Measurements from ENCODE around the gene C2orf76.

Gene C2orf76

GRCh38 chr2:119295688-119296375 is 70.8 kb downstream of the C2orf76 start:
- H3K4me3 ChIP-seq (ENCODE audit: low read length), result no peak overlapping the region
- no peak for TF ChIP-seq CTCF (conservative IDR thresholded peaks at IDR 0.05; ENCODE audit: low read depth, low read length)

GRCh38 chr2:119294671-119295070 is 72.0 kb downstream of the C2orf76 start:
- no peak for DNase-seq (ENCODE audit: low read depth)
- H3K4me3 ChIP-seq (ENCODE audit: low read length), result no peak overlapping the region
- TF ChIP-seq CTCF (conservative IDR thresholded peaks at IDR 0.05; ENCODE audit: low read depth, low read length), result no peak

More at GRCh38 chr2:119295688-119296375, 70.8 kb downstream of the C2orf76 start:
- no peak for DNase-seq (ENCODE audit: low read depth)

GRCh38 chr2:119293900-119294299 is 72.7 kb downstream of the C2orf76 start:
- H3K4me3 ChIP-seq (ENCODE audit: low read length), result no peak overlapping the region
- TF ChIP-seq CTCF (conservative IDR thresholded peaks at IDR 0.05; ENCODE audit: low read depth, low read length), result no peak
- DNase-seq (ENCODE audit: low read depth), result no peak

- no peak overlapping the region for H3K4me3 ChIP-seq (ENCODE audit: low read length)
- TF ChIP-seq CTCF (conservative IDR thresholded peaks at IDR 0.05; ENCODE audit: low read depth, low read length), result no peak
- no peak for DNase-seq (ENCODE audit: low read depth)
These were observed 73.4 kb downstream of the C2orf76 start for GRCh38 chr2:119293254-119293653.

DNA sequence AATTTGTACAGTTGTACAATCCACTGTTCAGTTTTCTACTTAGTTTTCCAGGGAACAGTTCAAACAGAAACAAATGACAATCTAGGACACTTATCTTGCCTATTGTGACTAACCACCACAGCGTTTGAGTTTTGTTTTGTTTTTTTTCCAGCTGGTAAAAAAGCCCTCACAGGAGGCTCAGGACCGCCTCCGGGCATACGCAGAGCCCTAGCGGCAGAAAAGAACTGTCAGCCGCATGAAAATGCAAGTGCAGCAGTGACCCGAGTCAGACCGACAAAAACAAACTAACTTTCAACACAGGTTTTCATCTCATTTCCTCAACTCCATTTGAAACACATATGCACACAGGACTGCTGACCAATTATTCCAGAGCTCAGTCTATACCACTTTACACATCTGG is 74.4 kb downstream of the C2orf76 start:
- TF ChIP-seq CTCF (conservative IDR thresholded peaks at IDR 0.05; ENCODE audit: low read depth, low read length), result no peak
- DNase-seq (ENCODE audit: low read depth), result no peak
- no peak overlapping the region for H3K4me3 ChIP-seq (ENCODE audit: low read length)

DNA sequence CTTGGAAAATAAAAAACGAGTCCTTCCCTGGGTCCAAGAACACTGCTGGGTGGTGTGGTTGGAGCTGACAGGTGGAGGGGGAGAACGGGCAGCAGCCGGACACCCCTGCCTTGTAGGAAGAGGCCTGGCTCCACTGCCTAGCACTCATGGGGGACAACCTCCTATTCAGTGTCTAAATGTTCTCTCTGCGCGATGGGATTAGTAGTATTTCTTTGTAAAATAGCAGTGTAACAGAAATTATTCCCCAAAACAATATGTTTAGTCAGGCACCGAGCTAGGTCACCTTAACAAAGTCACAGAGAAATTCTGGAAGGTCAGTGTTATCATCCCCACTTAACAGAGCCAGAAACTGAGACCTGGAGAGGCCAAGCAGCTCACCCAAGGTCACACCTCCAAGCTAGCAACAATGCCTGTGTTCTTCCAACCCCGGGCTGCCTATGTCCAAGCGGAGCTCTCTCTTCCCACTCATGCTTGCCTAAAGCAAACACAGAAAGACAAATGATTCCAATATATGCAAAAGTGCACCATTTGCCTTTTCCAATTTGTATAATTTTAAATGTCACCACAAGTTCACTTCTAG is 75.0 kb downstream of the C2orf76 start:
- DNase-seq (ENCODE audit: low read depth), result no peak
- TF ChIP-seq CTCF (conservative IDR thresholded peaks at IDR 0.05; ENCODE audit: low read depth, low read length), result no peak
- H3K4me3 ChIP-seq (ENCODE audit: low read length), result no peak overlapping the region
